ENCODE measurements around the gene MAS1L.
"Not testable (repeated sequence)": the region's sequence is repeated elsewhere in the genome, so short reads cannot be mapped to it uniquely, and the experiment has no call there.

MAS1L gene

DNA sequence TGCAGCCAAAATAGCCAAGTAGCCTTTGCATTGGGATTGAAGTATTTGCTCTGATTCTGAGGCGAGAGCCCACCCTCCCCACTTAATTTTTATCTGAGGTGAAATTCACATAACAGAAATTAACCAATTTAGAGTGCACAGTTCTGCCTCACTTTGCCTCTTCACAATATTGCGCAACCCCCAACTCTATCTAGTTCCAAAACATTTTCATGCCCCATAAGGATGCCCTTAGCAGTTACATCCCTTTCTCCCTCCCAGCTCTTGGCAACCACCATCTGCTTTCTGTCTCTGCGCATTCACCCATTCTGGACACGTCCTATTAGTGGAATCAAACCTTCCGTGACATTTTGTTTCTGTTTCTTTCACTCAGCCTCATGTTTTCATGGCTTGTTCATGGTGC is 9.0 kb downstream of the MAS1L start:
- DNase-seq, result no peak

DNA sequence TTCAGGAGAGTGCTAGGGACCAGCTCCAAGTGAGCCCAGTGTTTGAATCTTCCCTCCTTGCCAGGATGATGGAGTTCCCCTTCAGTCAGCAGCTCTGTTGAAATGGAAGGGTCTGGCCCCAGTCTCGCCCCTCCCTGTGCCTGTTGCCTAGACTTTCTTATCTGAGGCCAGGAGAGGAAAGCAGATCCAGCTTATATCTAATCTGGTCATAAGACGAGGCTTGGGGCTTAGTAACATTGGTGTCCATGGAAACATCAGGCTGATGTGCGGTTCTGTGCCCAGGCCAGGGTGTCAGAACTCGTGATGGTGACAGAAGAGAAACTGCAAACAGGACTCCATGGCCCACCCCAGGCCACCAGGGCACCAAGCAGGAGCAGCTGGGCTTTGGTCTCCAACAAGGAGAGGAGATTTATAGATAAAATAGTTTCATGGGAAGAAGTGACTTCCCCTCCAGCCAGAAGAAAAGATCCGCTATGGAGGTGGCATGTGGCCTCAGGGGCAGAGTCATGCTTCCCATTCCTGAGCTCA is 9.8 kb downstream of the MAS1L start:
- no peak for DNase-seq

DNA sequence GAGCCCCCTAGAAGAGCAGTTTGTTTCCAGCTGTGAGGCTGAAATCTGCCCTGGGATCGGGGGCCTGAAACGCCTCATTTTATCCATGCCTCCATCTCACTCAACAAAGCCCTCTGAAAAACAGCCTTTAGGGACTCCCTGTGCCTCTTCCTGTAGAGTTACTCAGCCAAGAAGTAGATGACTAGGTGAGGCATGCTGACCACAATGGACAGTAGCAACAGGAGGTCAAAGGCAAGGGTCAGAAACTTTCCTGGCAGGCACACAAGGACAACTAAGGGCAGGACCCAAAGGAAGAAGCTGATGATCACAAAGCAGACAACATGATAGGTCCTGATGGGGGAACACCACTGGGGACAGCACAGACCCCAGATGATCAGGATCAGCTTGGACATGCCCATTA is 12.8 kb downstream of the MAS1L start:
- DNase-seq, result no peak

DNA sequence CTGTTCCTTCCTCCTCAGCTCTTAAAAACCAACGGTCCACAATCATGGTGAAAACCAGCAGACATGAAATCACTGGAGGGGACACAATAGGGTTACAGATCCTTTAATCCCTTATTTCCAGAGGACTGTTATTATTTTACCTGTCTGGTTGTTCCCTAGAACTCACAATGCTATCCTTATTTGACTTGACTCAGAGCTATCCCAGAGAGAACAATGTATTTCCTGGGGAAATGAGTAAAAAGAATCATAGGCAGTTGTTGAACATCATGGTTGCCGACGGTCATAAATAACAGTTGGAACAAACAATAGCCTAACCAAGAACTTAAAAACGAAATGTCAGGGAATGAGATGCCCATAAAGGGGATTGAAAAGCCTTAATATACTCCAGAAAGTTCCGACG is 21.5 kb downstream of the MAS1L start:
- DNase-seq, result no peak

DNA sequence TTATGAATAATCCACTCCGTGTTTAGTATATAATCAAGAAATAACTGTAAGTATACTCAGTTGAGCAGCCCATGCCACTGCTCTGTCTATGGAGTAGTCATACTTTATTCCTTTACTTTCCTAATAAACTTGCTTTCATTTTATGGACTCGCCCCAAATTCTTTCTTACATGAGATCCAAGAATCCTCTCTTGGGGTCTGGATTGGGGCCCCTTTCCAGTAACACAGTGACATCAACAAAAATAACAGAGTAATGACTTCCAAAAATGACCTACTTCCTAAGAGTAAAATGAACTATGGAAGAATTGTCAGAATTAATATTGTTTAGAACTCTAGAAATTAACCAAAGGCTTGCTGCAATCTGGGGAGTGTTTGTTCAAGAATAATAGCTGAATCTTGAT is 22.0 kb downstream of the MAS1L start:
- DNase-seq, result no peak

DNA sequence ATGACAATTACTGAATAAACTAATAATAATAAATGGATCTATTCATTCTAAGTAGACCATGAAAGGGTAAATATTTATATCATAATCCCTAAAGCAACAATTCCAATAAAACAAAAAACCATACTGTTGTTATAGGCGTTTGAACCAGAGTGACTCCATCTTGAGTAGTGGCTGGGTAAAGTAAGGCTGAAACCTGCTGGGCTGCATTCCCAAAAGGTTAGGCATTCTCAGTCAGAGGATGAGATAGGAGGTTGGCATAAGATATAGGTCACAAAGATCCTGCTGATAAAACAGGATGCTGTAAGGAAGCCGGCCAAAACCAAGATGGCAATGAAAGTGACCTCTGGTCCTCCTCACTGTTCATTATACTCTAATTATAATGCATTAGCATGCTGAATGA is 22.5 kb downstream of the MAS1L start:
- no peak for DNase-seq

DNA sequence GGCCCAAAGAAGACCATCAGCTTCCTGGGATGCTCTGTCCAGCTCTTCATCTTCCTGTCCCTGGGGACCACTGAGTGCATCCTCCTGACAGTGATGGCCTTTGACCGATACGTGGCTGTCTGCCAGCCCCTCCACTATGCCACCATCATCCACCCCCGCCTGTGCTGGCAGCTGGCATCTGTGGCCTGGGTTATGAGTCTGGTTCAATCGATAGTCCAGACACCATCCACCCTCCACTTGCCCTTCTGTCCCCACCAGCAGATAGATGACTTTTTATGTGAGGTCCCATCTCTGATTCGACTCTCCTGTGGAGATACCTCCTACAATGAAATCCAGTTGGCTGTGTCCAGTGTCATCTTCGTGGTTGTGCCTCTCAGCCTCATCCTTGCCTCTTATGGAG is 25.7 kb downstream of the MAS1L start:
- DNase-seq, result no peak

DNA sequence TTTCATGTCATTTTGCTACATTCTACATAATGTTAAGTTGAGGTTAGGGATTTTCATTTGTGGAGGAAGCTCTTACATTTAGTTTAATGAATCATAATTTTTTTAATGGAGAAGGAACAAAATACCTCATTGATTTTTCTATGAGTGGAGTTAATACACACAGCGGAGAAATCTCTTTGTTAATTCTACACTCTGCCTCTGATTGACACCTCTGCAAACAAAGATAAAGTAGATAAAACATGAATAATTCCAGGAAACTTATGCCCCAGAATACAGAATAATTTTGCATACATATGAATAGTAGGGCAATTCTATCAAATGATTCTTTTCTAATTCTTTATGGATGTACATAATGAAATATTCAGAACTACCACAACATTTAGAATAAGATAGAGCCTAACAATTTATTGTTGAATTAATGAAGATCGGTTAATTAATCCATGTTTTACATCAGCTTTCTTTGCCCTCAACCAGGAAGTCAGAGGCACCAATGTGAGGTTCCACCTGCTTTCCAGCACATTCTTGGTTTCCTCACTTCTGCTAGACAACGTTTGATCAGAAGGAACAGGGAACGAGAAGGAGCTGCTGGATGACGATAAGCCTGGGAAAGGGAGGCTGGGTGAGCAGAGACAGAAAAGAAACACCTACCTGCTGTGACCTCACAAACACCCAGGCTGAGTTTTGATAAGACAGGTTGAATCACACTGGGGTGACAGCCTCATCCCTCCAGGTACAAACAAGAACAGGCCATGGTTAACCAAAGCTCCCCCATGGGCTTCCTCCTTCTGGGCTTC is 26.5 kb downstream of the MAS1L start:
- DNase-seq, result no peak

DNA sequence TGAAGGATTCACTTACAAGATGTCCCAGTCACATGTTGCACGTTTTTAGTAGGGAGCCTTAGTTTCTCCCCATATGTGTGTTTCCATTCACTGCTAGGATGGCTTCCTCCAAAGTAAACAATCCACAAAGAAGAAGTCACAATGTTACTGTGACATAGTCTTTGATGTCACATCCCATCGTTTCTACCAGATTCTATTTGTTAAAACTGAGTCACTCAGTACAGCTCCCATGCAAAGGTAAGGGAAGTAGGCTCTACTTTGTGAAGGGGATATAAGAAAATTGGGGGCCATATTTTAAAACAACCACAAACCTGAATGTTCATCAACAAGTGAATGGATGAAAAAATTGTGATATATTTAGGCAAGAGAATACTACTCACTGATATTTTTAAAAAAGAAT is 30.8 kb downstream of the MAS1L start, which contains the start of the genes OR11A1 and OR2H1:
TSS of gene OR11A1 (minus strand) at position 101 of the 400 bp plus-strand sequence. CDS start 29,430 bp downstream, outside the sequence.
TSS of gene OR2H1 (plus strand) at position 185 of the 400 bp plus-strand sequence. CDS start 4,615 bp downstream, outside the sequence.
- DNase-seq, result no peak

DNA sequence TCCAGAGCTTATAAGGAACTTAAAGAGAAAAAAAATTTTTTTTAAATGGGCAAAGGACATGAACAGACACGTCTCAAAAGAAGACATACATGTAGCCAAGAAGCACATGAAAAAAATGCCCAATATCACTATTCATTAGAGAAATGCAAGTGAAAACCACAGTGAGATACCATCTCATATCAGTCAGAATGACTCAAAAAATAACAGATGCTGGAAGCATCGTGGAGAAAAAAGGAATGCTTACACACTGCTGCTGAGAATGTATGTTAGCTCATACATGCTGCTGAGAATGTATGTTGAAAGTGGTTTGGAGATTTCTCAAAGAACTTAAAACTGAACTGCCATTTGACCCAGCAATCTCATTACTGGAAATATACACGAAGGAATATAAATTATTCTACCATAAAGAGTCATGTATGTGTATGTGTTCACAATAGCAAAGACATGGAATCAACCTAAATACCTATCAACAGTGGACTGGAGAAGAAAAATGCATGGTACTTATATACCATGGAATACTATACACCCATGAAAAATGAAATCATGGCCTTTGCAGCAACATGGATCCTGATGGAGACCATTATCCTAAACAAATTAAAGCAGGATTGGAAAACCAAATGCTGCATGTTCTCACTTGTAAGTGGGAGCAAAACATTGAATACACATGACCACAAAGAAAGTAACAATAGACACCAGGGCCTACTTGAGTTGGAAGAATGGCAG is 36.1 kb downstream of the MAS1L start:
- no peak for DNase-seq

DNA sequence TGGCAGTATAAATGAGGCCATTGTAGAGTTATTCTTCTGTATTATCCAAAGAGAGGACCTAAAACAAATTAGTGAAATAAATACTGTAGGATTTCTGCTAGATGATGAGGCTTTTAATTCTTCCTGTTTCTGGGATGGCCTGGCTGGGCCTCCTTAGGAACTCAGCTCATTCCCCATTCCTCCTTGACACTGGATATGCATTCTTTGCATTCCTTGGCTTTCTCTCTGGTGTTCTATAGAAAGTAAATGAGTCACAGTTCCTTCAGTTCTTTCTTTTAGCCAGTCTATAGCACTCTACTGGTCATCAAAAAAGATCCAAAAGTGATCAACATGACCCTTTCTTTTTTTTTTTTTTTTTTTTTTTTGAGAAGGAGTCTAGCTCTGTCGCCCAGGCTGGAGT is 40.1 kb downstream of the MAS1L start:
- DNase-seq, result no peak

DNA sequence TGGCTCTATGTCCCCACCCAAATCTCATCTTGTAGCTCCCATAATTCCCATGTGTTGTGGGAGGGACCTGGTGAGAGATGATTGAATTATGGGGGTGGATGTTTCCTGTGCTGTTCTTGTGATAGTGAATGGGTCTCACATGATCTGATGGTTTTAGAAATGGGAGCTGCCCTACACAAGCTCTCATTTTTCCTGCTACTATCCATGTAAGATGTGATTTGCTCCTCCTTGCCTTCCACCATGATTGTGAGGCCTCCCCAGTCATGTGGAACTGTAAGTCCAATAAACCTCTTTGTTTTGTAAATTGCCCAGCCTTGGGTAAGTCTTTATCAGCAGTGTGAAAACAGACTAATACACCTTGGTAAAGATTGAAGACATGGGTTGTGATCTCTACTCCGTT is 43.7 kb downstream of the MAS1L start:
- DNase-seq, result not testable (repeated sequence)

DNA sequence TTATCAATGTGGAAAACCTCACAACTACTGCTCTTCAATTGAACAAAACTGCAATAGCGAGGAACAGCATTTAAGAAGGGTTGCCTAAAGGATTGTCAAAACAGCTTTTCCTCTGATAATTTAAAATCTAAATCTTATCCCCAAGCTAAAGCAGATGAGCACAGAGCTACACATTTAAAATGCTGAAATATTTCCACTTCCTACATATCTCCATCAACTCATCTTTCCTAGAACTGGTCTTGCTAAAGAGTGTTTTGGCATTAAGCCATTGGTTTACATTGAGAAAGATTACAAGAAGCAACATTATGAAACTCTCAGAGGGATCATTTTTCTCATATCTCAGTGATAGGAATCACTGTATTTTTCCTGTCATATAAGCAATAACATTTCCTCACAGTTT is 45.0 kb downstream of the MAS1L start:
- no peak for DNase-seq

DNA sequence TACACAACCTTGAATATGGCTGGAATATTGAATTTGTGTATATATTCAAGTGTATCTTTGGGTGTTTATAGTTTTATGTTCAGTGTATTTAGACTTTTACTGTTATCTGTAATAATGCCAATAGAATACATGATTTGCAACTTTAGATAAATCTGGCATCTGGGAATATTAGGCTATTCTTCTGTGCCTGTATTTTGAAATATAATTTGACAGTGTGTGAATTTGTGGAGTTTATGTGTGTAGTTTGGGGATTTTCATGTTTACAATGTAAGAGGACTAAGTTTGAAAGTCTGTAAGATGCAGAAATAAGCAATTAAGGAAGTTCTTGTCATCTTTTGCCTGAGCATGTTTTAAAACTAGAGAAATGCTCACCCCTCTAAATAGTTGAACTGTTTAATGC is 48.8 kb downstream of the MAS1L start, which contains the start of gene OR10C1:
TSS of gene OR10C1 (plus strand) at position 301 of the 400 bp plus-strand sequence. CDS start 710 bp downstream, outside the sequence.
- no peak for DNase-seq

DNA sequence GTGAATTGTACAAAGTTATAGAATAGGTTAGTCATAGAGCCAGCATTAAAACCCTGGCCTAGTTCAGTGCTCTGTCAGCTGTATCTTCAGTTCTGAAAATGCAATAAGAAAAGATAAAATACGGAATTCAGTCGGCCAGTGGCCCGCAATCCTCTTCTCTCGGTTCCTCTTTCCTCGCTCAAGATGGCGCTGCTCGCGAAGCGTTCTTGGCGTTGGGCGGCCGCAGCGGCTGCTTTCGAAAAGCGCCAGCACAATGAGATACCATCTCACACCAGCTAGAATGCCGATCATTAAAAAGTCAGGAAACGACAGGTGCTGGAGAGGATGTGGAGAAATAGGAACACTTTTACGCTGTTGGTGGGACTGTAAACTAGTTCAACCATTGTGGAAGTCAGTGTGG is 51.0 kb downstream of the MAS1L start:
- not testable (repeated sequence) for DNase-seq

Measured in bone marrow (tissue), 2 donors.